GM13977 (cell line): ENCODE measurements around the gene DTYMK.

Experiments used
- DNase-seq: peaks from one replicate; pipeline ENCODE4 v3.0.0; 2012; ENCODE audit warnings: low spot score
- in situ Hi-C: fragments of 300-500 bp; cut with MboI; formaldehyde crosslinking; loops from one replicate; pipeline ENCODE4 v1.12.0; 2022; ENCODE audit warnings: low sequenced_read_pairs, low pct_unique_long_range_greater_than_20kb, mixed read lengths, inconsistent platforms; ENCODE audit not compliant: unreplicated experiment
- TF ChIP-seq, protein P1 (sequence below): IDR thresholded peaks from 2 replicates; pipeline ENCODE4 v1.5.1; 2012; ENCODE audit warnings: mild to moderate bottlenecking, control low read depth; ENCODE audit not compliant: insufficient read depth; ENCODE audit errors: extremely low read depth, missing control alignments

DTYMK gene, protein sequence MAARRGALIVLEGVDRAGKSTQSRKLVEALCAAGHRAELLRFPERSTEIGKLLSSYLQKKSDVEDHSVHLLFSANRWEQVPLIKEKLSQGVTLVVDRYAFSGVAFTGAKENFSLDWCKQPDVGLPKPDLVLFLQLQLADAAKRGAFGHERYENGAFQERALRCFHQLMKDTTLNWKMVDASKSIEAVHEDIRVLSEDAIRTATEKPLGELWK

GRCh38 chr2:241686650-241687425 lies at the start of gene DTYMK:
DTYMK (minus strand) TSS chr2:241686815; CDS start chr2:241686783, 32 bp downstream.
- in situ Hi-C loops, result no loop called here
- peak; percentile 100 for DNase-seq

DNA sequence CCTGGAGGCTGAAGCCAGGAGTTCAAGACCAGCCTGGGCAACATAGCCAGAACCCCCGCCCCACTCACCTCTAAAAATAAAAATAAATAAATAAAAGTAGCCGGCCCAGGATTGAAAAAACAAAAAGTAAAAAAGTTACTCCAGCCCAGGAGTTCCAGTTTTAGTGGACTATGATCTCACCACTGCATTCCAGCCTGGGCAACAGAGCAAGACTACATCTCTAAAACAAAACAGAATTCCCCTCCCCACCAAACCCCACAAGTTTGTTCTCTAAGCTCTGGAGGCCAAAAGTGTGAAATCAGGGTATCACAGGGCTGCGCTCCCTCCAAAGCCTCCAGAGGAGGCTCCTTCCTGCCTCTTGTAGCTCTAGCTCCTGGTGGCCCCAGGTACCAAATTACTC lies 49.5 kb upstream of the DTYMK start:
- in situ Hi-C loops, result no loop called here
- TF ChIP-seq, protein P1, sequence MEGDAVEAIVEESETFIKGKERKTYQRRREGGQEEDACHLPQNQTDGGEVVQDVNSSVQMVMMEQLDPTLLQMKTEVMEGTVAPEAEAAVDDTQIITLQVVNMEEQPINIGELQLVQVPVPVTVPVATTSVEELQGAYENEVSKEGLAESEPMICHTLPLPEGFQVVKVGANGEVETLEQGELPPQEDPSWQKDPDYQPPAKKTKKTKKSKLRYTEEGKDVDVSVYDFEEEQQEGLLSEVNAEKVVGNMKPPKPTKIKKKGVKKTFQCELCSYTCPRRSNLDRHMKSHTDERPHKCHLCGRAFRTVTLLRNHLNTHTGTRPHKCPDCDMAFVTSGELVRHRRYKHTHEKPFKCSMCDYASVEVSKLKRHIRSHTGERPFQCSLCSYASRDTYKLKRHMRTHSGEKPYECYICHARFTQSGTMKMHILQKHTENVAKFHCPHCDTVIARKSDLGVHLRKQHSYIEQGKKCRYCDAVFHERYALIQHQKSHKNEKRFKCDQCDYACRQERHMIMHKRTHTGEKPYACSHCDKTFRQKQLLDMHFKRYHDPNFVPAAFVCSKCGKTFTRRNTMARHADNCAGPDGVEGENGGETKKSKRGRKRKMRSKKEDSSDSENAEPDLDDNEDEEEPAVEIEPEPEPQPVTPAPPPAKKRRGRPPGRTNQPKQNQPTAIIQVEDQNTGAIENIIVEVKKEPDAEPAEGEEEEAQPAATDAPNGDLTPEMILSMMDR, result no peak
- DNase-seq, result no peak

More at GRCh38 chr2:241686650-241687425, at the start of gene DTYMK:
- TF ChIP-seq, protein P1, result no peak

GRCh38 chr2:241734467-241735208 lies 48.0 kb upstream of the DTYMK start, which contains the start of gene D2HGDH:
D2HGDH (plus strand) TSS chr2:241734630; CDS start chr2:241735225, 595 bp downstream.
- in situ Hi-C loops, result no loop called here
- DNase-seq, result peak; percentile 99
- TF ChIP-seq, protein P1, result no peak

DNA sequence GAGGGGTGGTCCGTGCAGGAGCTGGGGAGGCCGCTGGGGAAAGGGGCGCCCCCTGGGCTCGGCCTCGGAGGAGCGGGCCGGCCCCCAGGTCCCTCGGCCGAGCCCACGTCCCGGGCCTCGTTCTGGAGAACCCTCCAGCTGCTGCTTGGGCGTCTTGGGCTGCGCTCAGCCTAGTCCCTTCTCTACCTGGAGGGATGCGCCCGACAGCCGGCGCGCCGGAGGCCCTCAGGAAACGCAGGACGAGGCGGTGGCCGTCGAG lies 47.5 kb upstream of the DTYMK start:
- DNase-seq, result no peak
- in situ Hi-C loops, result no loop called here
- TF ChIP-seq, protein P1, result no peak

GRCh38 chr2:241733391-241734207 lies 47.0 kb upstream of the DTYMK start:
- in situ Hi-C loops, result no loop called here
- no peak for DNase-seq
- TF ChIP-seq, protein P1, result no peak
